ENCODE measurements around the gene RARRES2. TPM values are rescaled to one million over a fixed set of nuclear protein-coding genes. Genes with fewer than 3 reads are reported as not detected.
A peak's percentile ranks its signal among the peaks of the same experiment; 100 is the strongest.

Gene RARRES2
- total RNA-seq, 1 donor from 2014 or later = not detected

GRCh38 chr7:150365194-150365593 is 23.8 kb upstream of the RARRES2 start:
- no peak overlapping the region for H3K27ac Mint-ChIP-seq
- peaks cover 3% of the 10 kb centered on the region for H3K36me3 Mint-ChIP-seq (ENCODE audit: low read depth)
- DNase-seq (ENCODE audit: low spot score) = no peak
- H3K4me3 Mint-ChIP-seq = no peak overlapping the region
- intact Hi-C loops (cut with micrococcal nuclease) = no loop called here
- H3K4me1 Mint-ChIP-seq (ENCODE audit: low read depth) = peaks cover 43% of the 10 kb centered on the region
- no peaks in the 10 kb centered on the region for H3K9me3 Mint-ChIP-seq
- peaks cover 1% of the 10 kb centered on the region for H3K27me3 Mint-ChIP-seq (ENCODE audit: insufficient read depth)

- no peak overlapping the region for H3K4me3 Mint-ChIP-seq
- H3K27ac Mint-ChIP-seq = no peak overlapping the region
- no peak for DNase-seq (ENCODE audit: low spot score)
- intact Hi-C loops (cut with micrococcal nuclease) = no loop called here
- peaks cover 45% of the 10 kb centered on the region for H3K4me1 Mint-ChIP-seq (ENCODE audit: low read depth)
- peaks cover 1% of the 10 kb centered on the region for H3K27me3 Mint-ChIP-seq (ENCODE audit: insufficient read depth)
- H3K9me3 Mint-ChIP-seq = no peaks in the 10 kb centered on the region
- H3K36me3 Mint-ChIP-seq (ENCODE audit: low read depth) = peaks cover 3% of the 10 kb centered on the region
Observed at GRCh38 chr7:150363872-150364271, 22.4 kb upstream of the RARRES2 start.

GRCh38 chr7:150363370-150363769 is 21.9 kb upstream of the RARRES2 start:
- Mint-ChIP-seq H3K36me3 (ENCODE audit: low read depth) (peaks cover 3% of the 10 kb centered on the region), H3K4me3 (no peak overlapping the region), H3K4me1 (ENCODE audit: low read depth) (peaks cover 50% of the 10 kb centered on the region), H3K27ac (no peak overlapping the region), H3K27me3 (ENCODE audit: insufficient read depth) (peaks cover 1% of the 10 kb centered on the region), H3K9me3 (no peaks in the 10 kb centered on the region)
- no peak for DNase-seq (ENCODE audit: low spot score)
- intact Hi-C loops (cut with micrococcal nuclease) = no loop called here

GRCh38 chr7:150361807-150362621 is 20.6 kb upstream of the RARRES2 start:
- Mint-ChIP-seq H3K36me3 (ENCODE audit: low read depth) (peaks cover 3% of the 10 kb centered on the region), H3K4me3 (no peak overlapping the region), H3K27ac (no peak overlapping the region), H3K27me3 (ENCODE audit: insufficient read depth) (peaks cover 1% of the 10 kb centered on the region), H3K4me1 (ENCODE audit: low read depth) (peaks cover 53% of the 10 kb centered on the region), H3K9me3 (no peaks in the 10 kb centered on the region)
- intact Hi-C loops (cut with micrococcal nuclease) = no loop called here
- DNase-seq (ENCODE audit: low spot score) = no peak

- intact Hi-C loops (cut with micrococcal nuclease) = no loop called here
- H3K27me3 Mint-ChIP-seq (ENCODE audit: insufficient read depth) = peaks cover 1% of the 10 kb centered on the region
- H3K36me3 Mint-ChIP-seq (ENCODE audit: low read depth) = peaks cover 3% of the 10 kb centered on the region
- no peak overlapping the region for H3K27ac Mint-ChIP-seq
- H3K9me3 Mint-ChIP-seq = no peaks in the 10 kb centered on the region
- peaks cover 56% of the 10 kb centered on the region for H3K4me1 Mint-ChIP-seq (ENCODE audit: low read depth)
- H3K4me3 Mint-ChIP-seq = no peak overlapping the region
- no peak for DNase-seq (ENCODE audit: low spot score)
Observed at GRCh38 chr7:150361402-150361801, 20.0 kb upstream of the RARRES2 start.

GRCh38 chr7:150360363-150361058 is 19.1 kb upstream of the RARRES2 start:
- Mint-ChIP-seq H3K4me3 (no peak overlapping the region), H3K9me3 (no peaks in the 10 kb centered on the region), H3K27ac (peak overlapping the region; percentile 78), H3K4me1 (ENCODE audit: low read depth) (peaks cover 58% of the 10 kb centered on the region), H3K36me3 (ENCODE audit: low read depth) (peaks cover 3% of the 10 kb centered on the region), H3K27me3 (ENCODE audit: insufficient read depth) (peaks cover under 1% of the 10 kb centered on the region)
- no peak for DNase-seq (ENCODE audit: low spot score)
- intact Hi-C loops (cut with micrococcal nuclease) = no loop called here

GRCh38 chr7:150359622-150360362 is 18.4 kb upstream of the RARRES2 start:
- Mint-ChIP-seq H3K4me3 (no peak overlapping the region), H3K4me1 (ENCODE audit: low read depth) (peaks cover 53% of the 10 kb centered on the region), H3K9me3 (no peaks in the 10 kb centered on the region), H3K27me3 (ENCODE audit: insufficient read depth) (no peaks in the 10 kb centered on the region), H3K36me3 (ENCODE audit: low read depth) (peaks cover 3% of the 10 kb centered on the region), H3K27ac (peak overlapping the region; percentile 78)
- intact Hi-C loops (cut with micrococcal nuclease) = no loop called here
- no peak for DNase-seq (ENCODE audit: low spot score)

GRCh38 chr7:150358988-150359621 is 17.7 kb upstream of the RARRES2 start:
- no peaks in the 10 kb centered on the region for H3K9me3 Mint-ChIP-seq
- no peak for DNase-seq (ENCODE audit: low spot score)
- no peak overlapping the region for H3K27ac Mint-ChIP-seq
- intact Hi-C loops (cut with micrococcal nuclease) = no loop called here
- peaks cover 3% of the 10 kb centered on the region for H3K36me3 Mint-ChIP-seq (ENCODE audit: low read depth)
- H3K4me1 Mint-ChIP-seq (ENCODE audit: low read depth) = peaks cover 49% of the 10 kb centered on the region
- H3K27me3 Mint-ChIP-seq (ENCODE audit: insufficient read depth) = no peaks in the 10 kb centered on the region
- H3K4me3 Mint-ChIP-seq = no peak overlapping the region

GRCh38 chr7:150358433-150358832 is 17.0 kb upstream of the RARRES2 start:
- peaks cover 44% of the 10 kb centered on the region for H3K4me1 Mint-ChIP-seq (ENCODE audit: low read depth)
- no peaks in the 10 kb centered on the region for H3K9me3 Mint-ChIP-seq
- no peak for DNase-seq (ENCODE audit: low spot score)
- intact Hi-C loops (cut with micrococcal nuclease) = no loop called here
- H3K4me3 Mint-ChIP-seq = no peak overlapping the region
- peaks cover 3% of the 10 kb centered on the region for H3K36me3 Mint-ChIP-seq (ENCODE audit: low read depth)
- H3K27me3 Mint-ChIP-seq (ENCODE audit: insufficient read depth) = no peaks in the 10 kb centered on the region
- no peak overlapping the region for H3K27ac Mint-ChIP-seq

- H3K27me3 Mint-ChIP-seq (ENCODE audit: insufficient read depth) = peaks cover 2% of the 10 kb centered on the region
- H3K9me3 Mint-ChIP-seq = no peaks in the 10 kb centered on the region
- H3K4me3 Mint-ChIP-seq = peak overlapping the region; percentile 59
- DNase-seq (ENCODE audit: low spot score) = no peak
- H3K27ac Mint-ChIP-seq = peak overlapping the region; percentile 84
- H3K36me3 Mint-ChIP-seq (ENCODE audit: low read depth) = peaks cover 3% of the 10 kb centered on the region
- peaks cover 44% of the 10 kb centered on the region for H3K4me1 Mint-ChIP-seq (ENCODE audit: low read depth)
- intact Hi-C loops (cut with micrococcal nuclease) = loop anchor here (1.0 kb wide), 1 partner anchor 10 kb away; the partner anchor contains the start of gene REPIN1
Observed at GRCh38 chr7:150357771-150358427, 16.5 kb upstream of the RARRES2 start.

- peaks cover 3% of the 10 kb centered on the region for H3K36me3 Mint-ChIP-seq (ENCODE audit: low read depth)
- peaks cover 44% of the 10 kb centered on the region for H3K4me1 Mint-ChIP-seq (ENCODE audit: low read depth)
- intact Hi-C loops (cut with micrococcal nuclease) = loop anchor here (1.0 kb wide), 1 partner anchor 11 kb away; the partner anchor contains the start of gene REPIN1
- peaks cover 2% of the 10 kb centered on the region for H3K27me3 Mint-ChIP-seq (ENCODE audit: insufficient read depth)
- H3K27ac Mint-ChIP-seq = peak overlapping the region; percentile 84
- H3K9me3 Mint-ChIP-seq = no peaks in the 10 kb centered on the region
- DNase-seq (ENCODE audit: low spot score) = no peak
- H3K4me3 Mint-ChIP-seq = peak overlapping the region; percentile 59
Observed at GRCh38 chr7:150357270-150357669, 15.8 kb upstream of the RARRES2 start.

- H3K4me3 Mint-ChIP-seq = no peak overlapping the region
- peaks cover 44% of the 10 kb centered on the region for H3K4me1 Mint-ChIP-seq (ENCODE audit: low read depth)
- no peak for DNase-seq (ENCODE audit: low spot score)
- no peaks in the 10 kb centered on the region for H3K9me3 Mint-ChIP-seq
- H3K27ac Mint-ChIP-seq = no peak overlapping the region
- peaks cover 3% of the 10 kb centered on the region for H3K36me3 Mint-ChIP-seq (ENCODE audit: low read depth)
- intact Hi-C loops (cut with micrococcal nuclease) = loop anchor here (1.0 kb wide), 5 partner anchors 23 to 401 kb away; partner anchors contain the start of gene ZNF775
- peaks cover 8% of the 10 kb centered on the region for H3K27me3 Mint-ChIP-seq (ENCODE audit: insufficient read depth)
Observed at GRCh38 chr7:150356265-150356897, 15.0 kb upstream of the RARRES2 start.
